Gastrocnemius medialis (tissue), 4 donors: ENCODE data around the gene NT5E.

Experiments used
- CTCF ChIP-seq, 5 experiments: fragments of 450-650 bp in 3 of 5; fragments of 200-600 bp in 2 of 5; sonication (generic) in 2 of 5; IDR thresholded peaks in 4 of 5; conservative IDR thresholded peaks in 1 of 5; 1 replicate in 4 of 5; 2 replicates in 1 of 5; pipeline ENCODE4 v1.5.1; 2016 to 2019; ENCODE audit warnings: antibody characterized with exemption in 5 of 5, mild to moderate bottlenecking in 3 of 5, moderate library complexity in 3 of 5
- POLR2A ChIP-seq, 2 donors: fragments of 450-650 bp; IDR thresholded peaks; one replicate each; pipeline ENCODE4 v1.6.1; 2017; ENCODE audit warnings: antibody characterized with exemption in 2 of 2, mild to moderate bottlenecking in 2 of 2, moderate library complexity in 2 of 2

GRCh38 chr6:85496009-85496579, 46.2 kb downstream of the NT5E start:
- TF ChIP-seq CTCF (IDR thresholded peaks at IDR 0.05 in 4 of 5, conservative IDR thresholded peaks at IDR 0.05 in 1 of 5) (no peak), POLR2A (IDR thresholded peaks at IDR 0.05) (no peak)
